Tibial nerve (tissue), 4 donors: ENCODE data around the gene GRIK3. TPM values are rescaled to one million over a fixed set of nuclear protein-coding genes. Genes with fewer than 3 reads are reported as not detected.

ENCODE experiments used
- DNase-seq, 2 donors: peaks; one replicate each; pipeline ENCODE4 v3.0.0-alpha.2; 2019; ENCODE audit warnings: low spot score in 2 of 2
- H3K27ac ChIP-seq, 4 donors: fragments of 200-600 bp; sonication (generic) in 3 of 4; one replicate each; pipeline ENCODE4 v1.5.1; 2017 to 2019; ENCODE audit warnings: mild to moderate bottlenecking in 1 of 4
- H3K27me3 ChIP-seq, 2 donors: fragments of 200-600 bp; sonication (generic) in 1 of 2; one replicate each; pipeline versions ENCODE4 v1.5.1 to v1.6.0; 2017 to 2019
- H3K36me3 ChIP-seq, 3 donors: fragments of 200-600 bp; sonication (generic); one replicate each; pipeline ENCODE4 v1.5.1; 2018 to 2019
- H3K4me1 ChIP-seq, 4 donors: fragments of 200-600 bp; sonication (generic) in 3 of 4; one replicate each; pipeline ENCODE4 v1.5.1; 2017 to 2019
- H3K4me3 ChIP-seq, 4 donors: fragments of 200-600 bp; sonication (generic) in 3 of 4; one replicate each; pipeline ENCODE4 v1.5.1; 2017 to 2019; ENCODE audit warnings: mild to moderate bottlenecking in 1 of 4, moderate library complexity in 1 of 4
- H3K9me3 ChIP-seq, 4 donors: fragments of 200-600 bp; sonication (generic) in 3 of 4; one replicate each; pipeline ENCODE4 v1.5.1; 2017 to 2019
- EP300 ChIP-seq, 2 donors: sonication (generic); formaldehyde crosslinking; IDR thresholded peaks; one replicate each; pipeline ENCODE4 v1.6.1; 2017; ENCODE audit warnings: antibody characterized with exemption in 2 of 2, mild to moderate bottlenecking in 1 of 2
- POLR2A ChIP-seq, 2 donors: fragments of 450-650 bp; IDR thresholded peaks; one replicate each; pipeline ENCODE4 v1.6.1; 2017; ENCODE audit warnings: antibody characterized with exemption in 2 of 2, mild to moderate bottlenecking in 2 of 2, moderate library complexity in 2 of 2
- WGBS, 2 donors: methylation state at CpG; one replicate each; pipeline ENCODE4 v1.1.5; 2018; 5-methylcytosine and 5-hydroxymethylcytosine counted together
- total RNA-seq, 4 donors: library from RNA; depleted of rRNA; stranded (reverse); fragments of >200 nt; gene quantifications; one replicate each; pipeline ENCODE4 v1.1.0, GENCODE V29; 2016
- TF ChIP-seq, protein P1 (sequence below), 5 experiments: fragments of 200-600 bp in 3 of 5; fragments of 450-650 bp in 2 of 5; sonication (generic) in 3 of 5; IDR thresholded peaks; one replicate each; pipeline ENCODE4 v1.5.1; 2016 to 2019; ENCODE audit warnings: antibody characterized with exemption in 5 of 5, mild to moderate bottlenecking in 3 of 5, moderate library complexity in 2 of 5

The GRIK3 gene
- total RNA-seq, 4 donors from 2014 or later, result 12.8 to 26.2 (median 21.7) TPM

DNA sequence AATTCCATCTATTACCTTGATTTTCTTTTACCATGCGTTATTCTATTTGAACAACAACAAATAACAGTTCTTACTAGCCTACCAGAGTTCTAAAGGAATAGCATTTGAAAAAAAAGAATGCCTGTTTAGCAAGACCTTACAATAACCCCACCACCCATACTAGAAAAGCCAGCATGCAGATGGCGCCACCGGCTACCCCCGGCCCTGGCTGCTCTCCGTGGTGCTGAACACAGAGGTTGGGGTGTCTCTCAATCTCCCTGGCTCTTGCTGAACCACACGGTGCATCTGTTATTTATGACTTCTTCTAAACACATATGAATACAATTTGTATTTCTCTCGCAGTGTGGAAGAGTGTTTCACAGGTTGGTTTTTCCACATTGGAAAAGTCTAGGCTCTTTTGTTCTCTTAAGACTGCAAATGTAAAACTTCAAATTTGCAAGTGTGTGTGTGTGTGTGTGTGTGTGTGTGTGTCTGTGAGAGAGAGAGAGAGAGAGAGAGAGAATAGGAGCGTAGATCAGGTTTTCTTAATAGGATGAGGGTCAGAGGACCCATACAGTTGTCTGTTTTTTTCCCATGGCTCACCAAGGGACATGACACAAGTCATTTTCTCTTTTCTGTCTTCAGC is 13.6 kb downstream of the GRIK3 start:
- Histone ChIP-seq H3K27ac (no peak overlapping the region), H3K4me1 (peaks cover 0 to 6% (median 0%) of the 10 kb centered on the region in 4 donors), H3K27me3 (no peaks in the 10 kb centered on the region), H3K9me3 (no peaks in the 10 kb centered on the region), H3K4me3 (no peak overlapping the region), H3K36me3 (no peaks in the 10 kb centered on the region)
- no peak for DNase-seq
- 21 to 24% methylated on average over 8 of the region's 8 CpGs for WGBS, 2 donors
- TF ChIP-seq EP300 (IDR thresholded peaks at IDR 0.05), result no peak
- TF ChIP-seq, protein P1, sequence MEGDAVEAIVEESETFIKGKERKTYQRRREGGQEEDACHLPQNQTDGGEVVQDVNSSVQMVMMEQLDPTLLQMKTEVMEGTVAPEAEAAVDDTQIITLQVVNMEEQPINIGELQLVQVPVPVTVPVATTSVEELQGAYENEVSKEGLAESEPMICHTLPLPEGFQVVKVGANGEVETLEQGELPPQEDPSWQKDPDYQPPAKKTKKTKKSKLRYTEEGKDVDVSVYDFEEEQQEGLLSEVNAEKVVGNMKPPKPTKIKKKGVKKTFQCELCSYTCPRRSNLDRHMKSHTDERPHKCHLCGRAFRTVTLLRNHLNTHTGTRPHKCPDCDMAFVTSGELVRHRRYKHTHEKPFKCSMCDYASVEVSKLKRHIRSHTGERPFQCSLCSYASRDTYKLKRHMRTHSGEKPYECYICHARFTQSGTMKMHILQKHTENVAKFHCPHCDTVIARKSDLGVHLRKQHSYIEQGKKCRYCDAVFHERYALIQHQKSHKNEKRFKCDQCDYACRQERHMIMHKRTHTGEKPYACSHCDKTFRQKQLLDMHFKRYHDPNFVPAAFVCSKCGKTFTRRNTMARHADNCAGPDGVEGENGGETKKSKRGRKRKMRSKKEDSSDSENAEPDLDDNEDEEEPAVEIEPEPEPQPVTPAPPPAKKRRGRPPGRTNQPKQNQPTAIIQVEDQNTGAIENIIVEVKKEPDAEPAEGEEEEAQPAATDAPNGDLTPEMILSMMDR (IDR thresholded peaks at IDR 0.05), result peak in 1 of 5 experiments; percentile 8

DNA sequence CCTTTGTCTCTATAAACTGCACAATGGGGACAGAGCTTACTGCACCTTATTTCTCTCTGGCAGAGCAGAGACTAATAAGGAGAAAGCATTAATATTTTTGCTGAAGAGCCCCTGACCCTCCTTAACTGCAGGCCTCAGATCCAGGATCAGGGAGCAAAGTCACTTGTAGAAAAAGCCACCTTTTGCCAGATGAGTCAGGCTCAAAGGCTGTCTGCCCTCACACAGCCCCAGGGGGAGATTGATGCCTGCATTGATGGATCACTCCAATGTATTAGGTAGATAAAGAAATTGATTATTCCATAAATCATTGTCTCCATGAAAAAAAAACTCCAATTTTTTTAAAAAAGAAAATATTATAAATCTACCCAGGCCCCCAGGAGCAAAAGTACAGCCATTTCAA is 15.8 kb downstream of the GRIK3 start:
- no peaks in the 10 kb centered on the region for H3K27me3 ChIP-seq
- H3K4me3 ChIP-seq, result no peak overlapping the region
- H3K36me3 ChIP-seq, result no peaks in the 10 kb centered on the region
- no peak overlapping the region for H3K27ac ChIP-seq
- no peak for DNase-seq
- TF ChIP-seq POLR2A (IDR thresholded peaks at IDR 0.05), result no peak
- no peak for TF ChIP-seq EP300 (IDR thresholded peaks at IDR 0.05)
- TF ChIP-seq, protein P1 (IDR thresholded peaks at IDR 0.05), result no peak
- H3K9me3 ChIP-seq, result no peaks in the 10 kb centered on the region
- H3K4me1 ChIP-seq, result no peaks in the 10 kb centered on the region

DNA sequence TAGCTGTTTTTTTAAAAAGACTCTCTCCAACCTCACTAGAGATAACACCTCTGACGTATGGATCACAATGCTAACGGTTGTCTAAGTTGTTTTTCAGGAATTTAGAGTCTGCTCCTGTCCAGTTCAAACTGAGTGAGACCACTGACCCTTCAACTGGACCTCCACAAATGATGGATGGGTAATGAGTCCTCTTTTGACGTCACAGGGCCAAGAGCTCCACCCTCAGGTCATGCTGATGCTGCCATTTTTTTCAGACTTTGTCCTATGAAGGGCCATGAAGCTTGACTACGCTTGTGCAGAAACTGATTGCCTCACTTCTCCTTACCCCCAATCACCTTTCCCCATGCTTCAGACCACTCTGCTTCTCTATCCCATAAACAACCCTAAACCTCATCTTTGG is 16.6 kb downstream of the GRIK3 start:
- Histone ChIP-seq H3K27ac (no peak overlapping the region), H3K36me3 (no peaks in the 10 kb centered on the region), H3K9me3 (no peaks in the 10 kb centered on the region), H3K4me1 (no peaks in the 10 kb centered on the region), H3K4me3 (no peak overlapping the region), H3K27me3 (no peaks in the 10 kb centered on the region)
- TF ChIP-seq, protein P1 (IDR thresholded peaks at IDR 0.05), result no peak
- WGBS, 2 donors, result 63 to 67% methylated on average over 4 of the region's 4 CpGs
- DNase-seq, result no peak

DNA sequence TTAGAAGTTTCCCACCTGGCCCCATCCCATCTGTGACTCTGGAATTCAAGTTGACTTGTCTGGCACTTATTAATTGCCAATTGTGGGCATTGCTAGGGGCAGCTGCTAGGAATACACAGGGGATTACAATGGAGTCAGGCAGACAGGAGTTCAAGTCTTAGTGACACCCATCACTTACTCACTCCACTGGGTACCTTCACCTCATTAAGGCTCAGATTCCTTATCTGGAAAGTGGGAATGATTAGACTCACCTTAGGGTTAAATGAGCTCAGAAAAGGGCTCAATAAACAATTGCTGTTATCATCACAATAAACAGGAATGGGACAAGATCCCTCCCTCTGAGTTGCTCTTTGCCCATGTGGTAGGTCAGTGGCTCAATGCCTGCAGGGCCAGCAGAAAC is 18.2 kb downstream of the GRIK3 start:
- H3K27ac ChIP-seq, result no peak overlapping the region
- TF ChIP-seq, protein P1 (IDR thresholded peaks at IDR 0.05), result no peak
- TF ChIP-seq EP300 (IDR thresholded peaks at IDR 0.05), result no peak
- TF ChIP-seq POLR2A (IDR thresholded peaks at IDR 0.05), result no peak
- H3K36me3 ChIP-seq, result no peaks in the 10 kb centered on the region
- H3K27me3 ChIP-seq, result no peaks in the 10 kb centered on the region
- no peaks in the 10 kb centered on the region for H3K4me1 ChIP-seq
- H3K9me3 ChIP-seq, result no peaks in the 10 kb centered on the region
- no peak overlapping the region for H3K4me3 ChIP-seq
- no peak for DNase-seq

DNA sequence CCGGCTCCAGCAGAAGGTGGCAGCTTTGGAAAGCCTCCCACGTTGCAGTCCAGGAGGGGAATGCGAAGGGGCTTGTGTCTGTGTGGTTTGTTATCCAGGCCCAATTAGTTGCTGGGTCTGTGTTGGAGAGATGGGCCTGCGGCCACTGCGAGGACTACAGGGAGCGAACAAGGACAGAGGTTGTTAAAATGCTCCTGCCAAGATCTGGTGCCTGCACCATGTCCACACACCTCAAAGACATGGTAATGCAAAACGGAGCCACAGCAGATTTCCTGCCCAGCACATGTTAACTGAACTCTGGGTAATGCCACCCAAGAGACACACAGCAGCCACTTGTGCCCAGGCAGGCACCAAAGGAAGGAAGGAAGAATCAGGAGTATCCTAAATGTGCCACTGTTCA is 18.6 kb downstream of the GRIK3 start:
- H3K27ac ChIP-seq, result no peak overlapping the region
- TF ChIP-seq EP300 (IDR thresholded peaks at IDR 0.05) (no peak), POLR2A (IDR thresholded peaks at IDR 0.05) (no peak)
- TF ChIP-seq, protein P1 (IDR thresholded peaks at IDR 0.05), result no peak
- no peaks in the 10 kb centered on the region for H3K27me3 ChIP-seq
- H3K4me3 ChIP-seq, result no peak overlapping the region
- no peak for DNase-seq
- no peaks in the 10 kb centered on the region for H3K9me3 ChIP-seq
- 71 to 75% methylated on average over 7 of the region's 7 CpGs for WGBS, 2 donors
- H3K36me3 ChIP-seq, result no peaks in the 10 kb centered on the region
- H3K4me1 ChIP-seq, result no peaks in the 10 kb centered on the region
